T-helper 1 cell treated with Interleukin-12 subunit alpha and Interleukin-12 subunit beta and Interleukin-4 antibody, amounts not matched to agents 30 μg/mL and 1 μg/mL, for 36 hours (primary cell): ENCODE measurements around the gene IL1B.
"Not testable (repeated sequence)": the region's sequence is repeated elsewhere in the genome, so short reads cannot be mapped to it uniquely, and the experiment has no call there.

ENCODE experiments used
- H3K27ac Mint-ChIP-seq: one replicate; pipeline ENCODE4 v1.8.0; 2021; ENCODE audit warnings: mild to moderate bottlenecking, mixed read lengths
- H3K27me3 Mint-ChIP-seq: one replicate; pipeline ENCODE4 v1.8.0; 2021; ENCODE audit warnings: low read depth, mixed read lengths
- H3K36me3 Mint-ChIP-seq: one replicate; pipeline ENCODE4 v1.8.0; 2021; ENCODE audit warnings: low read depth, mixed read lengths
- H3K4me1 Mint-ChIP-seq: one replicate; pipeline ENCODE4 v1.8.0; 2021; ENCODE audit warnings: low read depth, mixed read lengths
- H3K4me3 Mint-ChIP-seq: one replicate; pipeline ENCODE4 v1.8.0; 2021; ENCODE audit warnings: mild to moderate bottlenecking, moderate library complexity, mixed read lengths
- H3K9me3 Mint-ChIP-seq: one replicate; pipeline ENCODE4 v1.8.0; 2021; ENCODE audit warnings: mixed read lengths

The IL1B gene

GRCh38 chr2:112869258-112869842, 32.8 kb upstream of the IL1B start:
- H3K27me3 Mint-ChIP-seq = peaks cover 46% of the 10 kb centered on the region
- H3K4me3 Mint-ChIP-seq = no peak overlapping the region
- peaks cover 4% of the 10 kb centered on the region for H3K4me1 Mint-ChIP-seq
- no peaks in the 10 kb centered on the region for H3K36me3 Mint-ChIP-seq
- no peak overlapping the region for H3K27ac Mint-ChIP-seq
- peaks cover 13% of the 10 kb centered on the region for H3K9me3 Mint-ChIP-seq

- no peak overlapping the region for H3K4me3 Mint-ChIP-seq
- H3K9me3 Mint-ChIP-seq = peaks cover 13% of the 10 kb centered on the region
- H3K27ac Mint-ChIP-seq = no peak overlapping the region
- H3K36me3 Mint-ChIP-seq = no peaks in the 10 kb centered on the region
- peaks cover 36% of the 10 kb centered on the region for H3K27me3 Mint-ChIP-seq
- H3K4me1 Mint-ChIP-seq = peaks cover 4% of the 10 kb centered on the region
These were observed 31.4 kb upstream of the IL1B start for GRCh38 chr2:112867701-112868631.

DNA sequence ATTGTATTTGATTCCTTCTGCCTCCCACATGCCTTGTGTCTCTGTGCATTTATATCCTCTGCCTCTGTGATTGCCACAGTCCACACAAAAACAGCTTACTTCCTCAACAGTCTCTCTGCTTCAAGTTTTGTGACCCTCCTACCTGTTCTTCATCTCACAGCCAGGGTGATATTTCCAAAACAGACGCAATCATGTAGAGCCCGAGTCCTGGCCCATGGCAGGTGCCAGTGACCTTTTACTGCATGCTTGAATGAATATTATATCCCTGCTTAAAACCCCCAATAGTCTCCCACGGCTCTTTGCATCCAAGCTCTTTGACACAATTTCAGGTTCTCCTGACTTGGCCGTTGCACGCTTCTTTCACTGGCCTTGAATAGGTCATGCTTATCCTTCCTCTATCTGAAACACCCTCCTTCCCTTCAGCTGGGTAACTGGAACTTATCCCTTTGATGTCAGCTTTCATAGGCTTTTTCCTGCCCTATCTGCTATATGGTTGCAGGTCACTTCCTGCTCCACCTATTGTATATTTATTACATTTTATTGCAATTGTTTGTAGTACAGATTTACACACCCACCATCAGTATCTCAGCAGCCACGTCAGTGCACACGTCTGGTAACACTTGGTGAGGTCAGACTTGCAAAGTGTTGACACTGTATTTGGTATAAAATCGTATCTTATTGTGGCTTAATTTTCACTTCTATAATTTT, 29.7 kb upstream of the IL1B start:
- H3K27me3 Mint-ChIP-seq = peaks cover 24% of the 10 kb centered on the region
- H3K9me3 Mint-ChIP-seq = peaks cover 22% of the 10 kb centered on the region
- peaks cover 4% of the 10 kb centered on the region for H3K4me1 Mint-ChIP-seq
- no peak overlapping the region for H3K27ac Mint-ChIP-seq
- no peaks in the 10 kb centered on the region for H3K36me3 Mint-ChIP-seq
- no peak overlapping the region for H3K4me3 Mint-ChIP-seq

DNA sequence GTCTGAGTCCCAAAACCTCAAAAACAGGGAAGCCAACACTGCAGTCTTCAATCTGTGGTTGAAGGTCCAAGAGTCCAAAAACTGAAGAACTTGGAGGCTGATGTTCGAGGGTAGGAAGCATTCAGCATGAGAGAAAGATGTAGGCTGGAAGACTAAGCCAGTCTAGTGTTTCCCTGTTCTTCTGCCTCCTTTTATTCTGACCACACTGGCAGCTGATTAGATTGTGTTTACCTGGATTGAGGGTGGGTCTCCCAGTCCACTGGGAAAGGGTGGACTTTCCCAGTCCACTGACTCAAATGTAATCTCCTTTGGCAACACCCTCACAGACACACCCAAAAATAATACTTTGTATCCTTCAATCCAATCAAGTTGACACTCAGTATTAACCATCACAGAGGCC, 27.5 kb upstream of the IL1B start:
- Mint-ChIP-seq H3K27me3 (peaks cover 12% of the 10 kb centered on the region), H3K4me3 (no peak overlapping the region), H3K4me1 (peaks cover 1% of the 10 kb centered on the region), H3K9me3 (peaks cover 37% of the 10 kb centered on the region), H3K27ac (no peak overlapping the region), H3K36me3 (peaks cover under 1% of the 10 kb centered on the region)

- not testable (repeated sequence) for H3K4me3 Mint-ChIP-seq, H3K27me3 Mint-ChIP-seq, H3K27ac Mint-ChIP-seq, H3K4me1 Mint-ChIP-seq, H3K36me3 Mint-ChIP-seq
- H3K9me3 Mint-ChIP-seq = peaks cover 38% of the 10 kb centered on the region
These were observed 23.0 kb upstream of the IL1B start for GRCh38 chr2:112859406-112860183.

- H3K27me3 Mint-ChIP-seq = peaks cover 33% of the 10 kb centered on the region
- peaks cover 1% of the 10 kb centered on the region for H3K36me3 Mint-ChIP-seq
- no peaks in the 10 kb centered on the region for H3K9me3 Mint-ChIP-seq
- no peak overlapping the region for H3K27ac Mint-ChIP-seq
- H3K4me3 Mint-ChIP-seq = no peak overlapping the region
- H3K4me1 Mint-ChIP-seq = no peaks in the 10 kb centered on the region
These were observed 14.0 kb upstream of the IL1B start for GRCh38 chr2:112850588-112850987.

- Mint-ChIP-seq H3K36me3 (peaks cover 1% of the 10 kb centered on the region), H3K4me3 (no peak overlapping the region)
These were observed 13.4 kb upstream of the IL1B start for GRCh38 chr2:112849956-112850355.

DNA sequence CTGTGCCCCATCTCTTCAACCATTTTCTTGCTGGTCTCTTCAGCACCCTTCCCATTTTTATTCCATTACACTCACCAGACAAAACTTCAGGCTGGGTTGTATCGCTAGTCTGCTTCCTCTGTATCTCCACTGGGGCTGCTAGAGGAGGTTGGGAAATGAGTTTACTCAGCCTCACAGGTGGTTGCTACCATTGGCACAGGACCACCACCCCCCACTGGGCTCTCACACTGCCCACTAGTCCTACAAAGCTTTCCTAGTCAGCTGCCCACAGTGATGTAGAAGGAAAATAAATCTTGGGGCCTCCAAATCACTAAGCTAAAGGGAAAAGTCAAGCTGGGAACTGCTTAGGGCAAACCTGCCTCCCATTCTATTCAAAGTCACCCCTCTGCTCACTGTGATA, 12.3 kb upstream of the IL1B start:
- Mint-ChIP-seq H3K27ac (no peak overlapping the region), H3K4me1 (no peaks in the 10 kb centered on the region), H3K9me3 (no peaks in the 10 kb centered on the region), H3K36me3 (peaks cover 1% of the 10 kb centered on the region), H3K4me3 (no peak overlapping the region), H3K27me3 (peaks cover 33% of the 10 kb centered on the region)

More at GRCh38 chr2:112849956-112850355, 13.4 kb upstream of the IL1B start:
- H3K27me3 Mint-ChIP-seq = peaks cover 33% of the 10 kb centered on the region
- no peaks in the 10 kb centered on the region for H3K4me1 Mint-ChIP-seq
- no peak overlapping the region for H3K27ac Mint-ChIP-seq
- H3K9me3 Mint-ChIP-seq = no peaks in the 10 kb centered on the region

DNA sequence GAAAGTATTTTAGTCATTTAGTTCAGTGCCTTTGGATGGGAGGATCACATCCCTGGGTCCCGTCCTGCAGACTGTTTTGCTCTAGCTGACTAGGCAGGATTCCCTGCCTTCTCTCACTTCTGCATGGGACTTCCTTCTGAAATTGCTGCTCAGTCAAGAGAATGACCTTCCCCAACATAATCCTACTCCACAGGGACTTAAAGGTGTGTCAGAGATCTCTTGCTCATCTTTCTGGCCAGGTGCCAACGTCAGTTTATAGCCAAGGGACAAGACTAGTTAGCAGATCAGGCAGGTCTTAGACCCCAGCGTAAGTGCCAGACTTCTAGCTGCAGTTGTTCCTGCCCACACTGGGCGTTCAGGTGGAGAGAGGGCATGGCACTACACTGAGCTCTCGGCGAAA, 9.5 kb upstream of the IL1B start:
- peaks cover 1% of the 10 kb centered on the region for H3K36me3 Mint-ChIP-seq
- peaks cover 47% of the 10 kb centered on the region for H3K27me3 Mint-ChIP-seq
- no peak overlapping the region for H3K4me3 Mint-ChIP-seq
- no peaks in the 10 kb centered on the region for H3K4me1 Mint-ChIP-seq
- no peaks in the 10 kb centered on the region for H3K9me3 Mint-ChIP-seq
- no peak overlapping the region for H3K27ac Mint-ChIP-seq

DNA sequence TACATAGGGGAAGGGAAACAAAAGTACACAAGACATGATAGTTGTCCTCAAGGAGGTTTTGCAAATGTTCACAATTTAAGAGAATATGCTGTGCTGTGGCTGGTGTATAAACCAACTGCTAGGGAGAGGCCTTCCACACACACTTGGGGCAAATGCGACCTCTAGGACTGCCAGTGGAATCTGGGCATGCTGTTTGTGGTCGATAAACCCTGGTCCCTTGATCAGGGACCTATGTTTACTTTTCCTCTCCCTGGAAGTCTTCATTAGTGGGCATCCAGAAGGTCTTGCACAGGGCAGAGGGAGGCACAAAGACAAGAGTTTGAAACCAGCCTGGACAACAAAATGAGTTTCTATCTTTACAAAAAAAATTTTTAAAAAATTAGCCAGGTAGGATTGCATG, 7.3 kb upstream of the IL1B start:
- Mint-ChIP-seq H3K27ac (no peak overlapping the region), H3K4me1 (peaks cover 4% of the 10 kb centered on the region), H3K4me3 (no peak overlapping the region), H3K9me3 (no peaks in the 10 kb centered on the region), H3K36me3 (peaks cover 1% of the 10 kb centered on the region), H3K27me3 (peaks cover 49% of the 10 kb centered on the region)

- Mint-ChIP-seq H3K4me3 (no peak overlapping the region), H3K36me3 (no peaks in the 10 kb centered on the region), H3K4me1 (peaks cover 7% of the 10 kb centered on the region), H3K9me3 (no peaks in the 10 kb centered on the region), H3K27ac (no peak overlapping the region), H3K27me3 (peaks cover 51% of the 10 kb centered on the region)
These were observed 6.7 kb upstream of the IL1B start for GRCh38 chr2:112843288-112843687.

DNA sequence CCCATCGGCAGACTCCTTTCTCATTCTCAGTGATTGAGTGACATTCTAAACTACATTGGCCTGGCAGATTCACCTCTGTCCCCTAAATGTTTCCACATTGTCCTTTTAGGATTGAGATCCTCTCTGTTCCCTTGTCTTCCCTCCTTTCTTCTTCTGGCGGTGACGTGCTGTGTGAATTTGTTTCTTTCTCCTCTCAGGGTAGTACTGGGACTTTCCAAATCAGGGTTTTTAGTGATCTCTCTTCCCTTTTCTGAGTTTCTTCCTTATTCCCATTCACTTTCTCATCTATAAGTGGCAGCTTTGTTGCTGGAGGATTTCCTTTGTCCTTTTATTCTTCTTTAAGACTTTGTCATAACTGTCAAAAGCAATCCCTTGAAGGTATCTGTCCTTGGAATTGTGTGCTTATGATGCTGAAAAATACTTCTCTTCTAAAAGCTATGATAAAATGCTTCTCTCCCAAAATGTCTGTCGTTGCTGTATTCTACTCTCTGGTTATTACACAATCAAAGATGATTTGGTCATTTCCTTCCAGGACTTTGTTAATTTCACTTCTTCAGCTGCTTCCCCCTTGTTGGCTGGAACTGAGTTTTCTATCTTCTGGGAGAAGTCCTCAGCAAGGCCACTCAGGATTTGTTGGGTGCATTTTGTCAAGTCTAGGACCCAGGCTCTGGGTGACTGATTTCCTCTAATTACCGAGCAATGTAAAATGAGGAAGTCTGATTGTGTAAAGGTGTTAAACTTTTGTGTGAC, 4.9 kb upstream of the IL1B start:
- Mint-ChIP-seq H3K27me3 (peaks cover 46% of the 10 kb centered on the region), H3K9me3 (no peaks in the 10 kb centered on the region), H3K27ac (no peak overlapping the region), H3K4me3 (no peak overlapping the region), H3K4me1 (peaks cover 7% of the 10 kb centered on the region), H3K36me3 (no peaks in the 10 kb centered on the region)

GRCh38 chr2:112840068-112840445, 3.5 kb upstream of the IL1B start:
- Mint-ChIP-seq H3K4me1 (peaks cover 7% of the 10 kb centered on the region), H3K36me3 (no peaks in the 10 kb centered on the region), H3K9me3 (no peaks in the 10 kb centered on the region), H3K27me3 (peaks cover 50% of the 10 kb centered on the region), H3K4me3 (no peak overlapping the region), H3K27ac (no peak overlapping the region)
